UCSD-AML1 (cell line): ENCODE results near the gene LCOR.
"Not testable (repeated sequence)": the region's sequence is repeated elsewhere in the genome, so short reads cannot be mapped to it uniquely, and the experiment has no call there.

Experiments used
- DNase-seq: peaks from one replicate; lab custom pipeline; 2025; ENCODE audit not compliant: unreplicated experiment; lab: John Stamatoyannopoulos, UW

LCOR gene

GRCh38 chr10:96838529-96838928 lies 6.4 kb downstream of the LCOR start:
- DNase-seq: no peak

GRCh38 chr10:96840841-96841518 lies 8.9 kb downstream of the LCOR start:
- peak; percentile 23 for DNase-seq

GRCh38 chr10:96842896-96843723 lies 11.0 kb downstream of the LCOR start:
- no peak for DNase-seq

- no peak for DNase-seq
Measured at GRCh38 chr10:96843823-96844222, 11.7 kb downstream of the LCOR start.

GRCh38 chr10:96846395-96846794 lies 14.3 kb downstream of the LCOR start:
- DNase-seq: no peak

- no peak for DNase-seq
Measured at GRCh38 chr10:96846926-96847325, 14.8 kb downstream of the LCOR start.

- DNase-seq: not testable (repeated sequence)
Measured at GRCh38 chr10:96847356-96847755, 15.3 kb downstream of the LCOR start.

- DNase-seq: no peak
Measured at GRCh38 chr10:96850113-96850512, 18.0 kb downstream of the LCOR start.

- no peak for DNase-seq
Measured at GRCh38 chr10:96850825-96851224, 18.7 kb downstream of the LCOR start.

- DNase-seq: no peak
Measured at GRCh38 chr10:96851281-96851680, 19.2 kb downstream of the LCOR start.

GRCh38 chr10:96856317-96856716 lies 24.2 kb downstream of the LCOR start:
- no peak for DNase-seq

- DNase-seq: no peak
Measured at GRCh38 chr10:96857301-96858012, 25.4 kb downstream of the LCOR start.

GRCh38 chr10:96858038-96858705 lies 26.1 kb downstream of the LCOR start:
- DNase-seq: no peak

GRCh38 chr10:96858706-96859050 lies 26.6 kb downstream of the LCOR start:
- DNase-seq: no peak

GRCh38 chr10:96860631-96861277 lies 28.7 kb downstream of the LCOR start:
- DNase-seq: no peak

GRCh38 chr10:96863922-96864543 lies 31.9 kb downstream of the LCOR start:
- no peak for DNase-seq

- no peak for DNase-seq
Measured at GRCh38 chr10:96873086-96873485, 41.0 kb downstream of the LCOR start.

GRCh38 chr10:96873756-96874467 lies 41.8 kb downstream of the LCOR start:
- DNase-seq: no peak

- DNase-seq: no peak
Measured at GRCh38 chr10:96878057-96878456, 46.0 kb downstream of the LCOR start.

- DNase-seq: no peak
Measured at GRCh38 chr10:96880575-96880974, 48.5 kb downstream of the LCOR start.
